Measurements from ENCODE around the gene KRTAP9-1. TPM values are rescaled to one million over a fixed set of nuclear protein-coding genes. Genes with fewer than 3 reads are reported as not detected.
"Not testable (repeated sequence)": the region's sequence is repeated elsewhere in the genome, so short reads cannot be mapped to it uniquely, and the experiment has no call there.

KRTAP9-1 gene
- total RNA-seq, 4 donors from 2014 or later, result not detected

DNA sequence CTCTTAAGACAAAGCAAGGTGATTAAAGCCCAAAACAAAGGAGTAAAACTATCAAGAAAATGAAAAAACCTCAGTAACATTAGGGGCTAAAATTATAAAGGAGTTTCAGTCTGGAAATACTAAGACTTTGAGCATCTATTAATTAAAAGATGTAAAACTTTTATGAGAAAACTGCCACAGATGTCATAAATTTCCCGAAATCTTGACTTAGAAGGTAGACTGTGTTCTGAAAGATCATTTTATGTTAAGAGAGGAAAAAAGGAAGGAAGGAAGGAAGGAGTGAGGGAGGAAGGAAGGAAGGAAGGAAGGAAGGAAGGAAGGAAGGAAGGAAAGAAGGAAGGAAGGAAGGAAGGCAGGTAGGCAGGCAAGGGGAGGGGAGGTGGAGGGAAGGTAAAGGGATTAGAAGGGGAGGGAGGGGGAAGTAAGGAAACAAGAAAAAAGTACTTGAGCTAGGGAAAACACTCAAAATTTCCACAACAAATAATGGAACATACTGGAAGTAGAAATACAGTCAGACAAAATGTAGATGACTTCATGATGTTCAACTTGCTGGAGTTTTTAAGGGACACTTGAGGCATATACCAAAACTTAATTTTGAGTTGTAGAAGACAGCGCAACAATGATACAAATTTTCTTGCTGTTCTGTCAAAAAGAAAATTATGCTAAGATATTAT lies 42.0 kb upstream of the KRTAP9-1 start:
- TF ChIP-seq, protein P1, sequence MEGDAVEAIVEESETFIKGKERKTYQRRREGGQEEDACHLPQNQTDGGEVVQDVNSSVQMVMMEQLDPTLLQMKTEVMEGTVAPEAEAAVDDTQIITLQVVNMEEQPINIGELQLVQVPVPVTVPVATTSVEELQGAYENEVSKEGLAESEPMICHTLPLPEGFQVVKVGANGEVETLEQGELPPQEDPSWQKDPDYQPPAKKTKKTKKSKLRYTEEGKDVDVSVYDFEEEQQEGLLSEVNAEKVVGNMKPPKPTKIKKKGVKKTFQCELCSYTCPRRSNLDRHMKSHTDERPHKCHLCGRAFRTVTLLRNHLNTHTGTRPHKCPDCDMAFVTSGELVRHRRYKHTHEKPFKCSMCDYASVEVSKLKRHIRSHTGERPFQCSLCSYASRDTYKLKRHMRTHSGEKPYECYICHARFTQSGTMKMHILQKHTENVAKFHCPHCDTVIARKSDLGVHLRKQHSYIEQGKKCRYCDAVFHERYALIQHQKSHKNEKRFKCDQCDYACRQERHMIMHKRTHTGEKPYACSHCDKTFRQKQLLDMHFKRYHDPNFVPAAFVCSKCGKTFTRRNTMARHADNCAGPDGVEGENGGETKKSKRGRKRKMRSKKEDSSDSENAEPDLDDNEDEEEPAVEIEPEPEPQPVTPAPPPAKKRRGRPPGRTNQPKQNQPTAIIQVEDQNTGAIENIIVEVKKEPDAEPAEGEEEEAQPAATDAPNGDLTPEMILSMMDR (IDR thresholded peaks at IDR 0.05), result no peak
- TF ChIP-seq POLR2A (IDR thresholded peaks at IDR 0.05) (no peak), EP300 (IDR thresholded peaks at IDR 0.05) (no peak)
- Histone ChIP-seq H3K4me3 (no peak overlapping the region), H3K4me1 (no peaks in the 10 kb centered on the region), H3K9me3 (peaks cover 0 to 19% (median 0%) of the 10 kb centered on the region in 4 donors), H3K27ac (no peak overlapping the region), H3K36me3 (no peaks in the 10 kb centered on the region), H3K27me3 (no peaks in the 10 kb centered on the region)
- no peak for DNase-seq (ENCODE audit: low spot score in 2 of 2)
- 89 to 97% methylated on average over 2 of the region's 2 CpGs for WGBS, 2 donors

DNA sequence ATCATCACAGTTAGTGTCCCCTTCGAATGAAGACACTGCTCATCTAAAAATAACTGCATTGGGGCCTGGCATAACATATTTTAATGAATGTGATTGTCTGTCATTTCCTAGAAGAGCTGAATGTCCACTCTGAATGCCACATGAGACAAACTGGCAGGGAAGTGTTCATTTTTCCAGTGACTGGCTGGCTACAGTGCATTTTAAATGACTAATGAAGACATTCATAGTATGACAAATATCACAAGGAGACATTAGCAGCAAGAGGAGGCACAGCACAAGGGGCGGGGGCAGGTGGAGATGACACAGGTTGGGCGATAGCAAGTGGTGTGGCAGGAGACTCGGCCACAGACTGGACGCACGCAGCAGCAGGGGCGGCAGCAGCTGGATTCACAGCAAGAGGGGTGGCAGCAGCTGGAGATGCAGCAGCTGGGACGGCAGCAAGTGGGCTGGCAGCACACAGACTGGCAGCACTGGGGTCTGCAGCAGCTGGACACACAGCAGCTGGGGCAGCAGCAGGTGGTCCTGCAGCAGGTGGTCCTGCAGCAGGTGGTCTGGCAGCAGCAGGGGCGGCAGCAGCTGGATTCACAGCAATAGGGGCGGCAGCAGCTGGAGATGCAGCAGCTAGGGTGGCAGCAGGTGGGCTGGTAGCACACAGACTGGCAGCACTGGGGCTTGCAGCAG lies 40.6 kb upstream of the KRTAP9-1 start:
- not testable (repeated sequence) for H3K27ac ChIP-seq; H3K9me3 ChIP-seq; DNase-seq (ENCODE audit: low spot score in 2 of 2); H3K36me3 ChIP-seq; H3K4me3 ChIP-seq; H3K27me3 ChIP-seq; H3K4me1 ChIP-seq
- 77 to 78% methylated on average over 8 to 9 of the region's 10 CpGs for WGBS, 2 donors

DNA sequence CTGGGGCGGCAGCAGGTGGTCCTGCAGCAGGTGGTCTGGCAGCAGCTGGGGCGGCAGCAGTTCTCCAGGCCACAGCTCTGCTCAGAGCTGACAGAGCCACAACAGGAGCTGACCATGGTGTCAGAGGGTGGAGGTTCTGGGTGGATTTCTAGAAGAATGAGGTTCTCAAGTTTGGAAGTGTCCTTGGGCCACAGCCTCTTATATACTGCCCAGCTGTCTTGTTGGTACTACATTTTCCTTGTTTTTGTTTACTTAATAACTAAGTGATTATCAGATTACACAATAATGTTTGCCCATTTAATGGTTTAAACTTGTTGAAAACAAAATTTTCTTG lies 40.1 kb upstream of the KRTAP9-1 start, which contains the start of gene KRTAP4-5:
Gene KRTAP4-5 (minus strand): TSS at position 174 of the 334 bp plus-strand sequence. CDS start 58 bp downstream, at position 116.
- TF ChIP-seq EP300 (IDR thresholded peaks at IDR 0.05) (no peak), POLR2A (IDR thresholded peaks at IDR 0.05) (no peak)
- TF ChIP-seq, protein P1 (IDR thresholded peaks at IDR 0.05), result no peak
- Histone ChIP-seq H3K36me3 (no peaks in the 10 kb centered on the region), H3K9me3 (no peaks in the 10 kb centered on the region), H3K4me1 (no peaks in the 10 kb centered on the region), H3K27me3 (no peaks in the 10 kb centered on the region), H3K4me3 (no peak within 1 kb of the TSS), H3K27ac (no peak within 1 kb of the TSS)
- DNase-seq (ENCODE audit: low spot score in 2 of 2), result no peak
- WGBS, 2 donors, result 61 to 86% methylated on average over 2 of the region's 2 CpGs

DNA sequence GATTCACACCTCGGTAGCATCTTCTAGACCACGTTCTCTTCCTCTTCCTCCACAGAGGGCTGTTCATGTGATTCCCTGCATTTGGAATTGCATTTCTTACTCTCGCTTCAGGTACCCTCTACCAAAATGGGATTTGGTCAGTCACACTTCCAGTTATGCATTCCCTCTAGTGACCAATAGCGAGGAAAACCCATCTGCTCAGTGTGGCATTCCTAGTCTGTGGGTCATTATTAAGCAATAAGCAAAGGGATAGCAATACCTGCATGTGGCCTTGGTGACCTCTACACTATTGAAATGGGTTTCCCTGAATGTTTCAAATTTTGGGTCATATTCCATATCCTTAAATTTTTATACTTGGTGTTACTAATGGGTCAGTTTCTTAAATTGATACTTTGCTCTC lies 39.7 kb upstream of the KRTAP9-1 start:
- 83 to 91% methylated on average over 4 of the region's 4 CpGs for WGBS, 2 donors
- Histone ChIP-seq H3K36me3 (no peaks in the 10 kb centered on the region), H3K4me3 (no peak overlapping the region), H3K9me3 (no peaks in the 10 kb centered on the region), H3K27me3 (no peaks in the 10 kb centered on the region), H3K4me1 (no peaks in the 10 kb centered on the region), H3K27ac (no peak overlapping the region)
- TF ChIP-seq POLR2A (IDR thresholded peaks at IDR 0.05), result no peak
- no peak for TF ChIP-seq EP300 (IDR thresholded peaks at IDR 0.05)
- TF ChIP-seq, protein P1 (IDR thresholded peaks at IDR 0.05), result no peak
- DNase-seq (ENCODE audit: low spot score in 2 of 2), result no peak

DNA sequence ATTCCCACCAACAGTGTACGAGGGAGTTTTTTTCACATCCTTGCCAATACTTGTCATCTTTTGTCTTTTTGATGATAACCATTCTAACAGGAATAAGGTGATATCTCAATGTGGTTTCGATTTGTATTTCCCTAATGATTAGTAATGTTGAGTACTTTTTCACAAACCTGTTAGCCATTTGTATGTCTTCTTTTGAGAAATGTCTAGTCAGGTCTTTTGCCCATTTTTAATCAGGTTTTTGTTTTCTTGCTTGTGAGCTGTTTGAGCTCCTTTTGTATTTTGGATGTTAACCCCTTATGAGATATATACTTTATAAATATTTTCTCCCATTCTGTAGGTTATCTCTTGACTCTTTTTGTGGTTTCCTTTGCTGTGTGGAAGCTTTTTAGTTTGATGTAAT lies 38.2 kb upstream of the KRTAP9-1 start:
- Histone ChIP-seq H3K36me3 (no peaks in the 10 kb centered on the region), H3K27me3 (no peaks in the 10 kb centered on the region), H3K4me1 (no peaks in the 10 kb centered on the region), H3K27ac (no peak overlapping the region), H3K9me3 (no peaks in the 10 kb centered on the region), H3K4me3 (no peak overlapping the region)
- WGBS, 2 donors, result 74 to 81% methylated on average over 2 of the region's 2 CpGs
- TF ChIP-seq, protein P1 (IDR thresholded peaks at IDR 0.05), result no peak
- TF ChIP-seq EP300 (IDR thresholded peaks at IDR 0.05) (no peak), POLR2A (IDR thresholded peaks at IDR 0.05) (no peak)
- DNase-seq (ENCODE audit: low spot score in 2 of 2), result no peak

All from tibial nerve (tissue), 4 donors.